Effector CD4-positive, alpha-beta T cell (primary cell): Measurements from ENCODE around the gene FIG4.
"Not testable (repeated sequence)": the region's sequence is repeated elsewhere in the genome, so short reads cannot be mapped to it uniquely, and the experiment has no call there.

Experiments
- DNase-seq: peaks from one replicate; pipeline ENCODE4 v3.0.0-alpha.2; 2020

Gene FIG4

DNA sequence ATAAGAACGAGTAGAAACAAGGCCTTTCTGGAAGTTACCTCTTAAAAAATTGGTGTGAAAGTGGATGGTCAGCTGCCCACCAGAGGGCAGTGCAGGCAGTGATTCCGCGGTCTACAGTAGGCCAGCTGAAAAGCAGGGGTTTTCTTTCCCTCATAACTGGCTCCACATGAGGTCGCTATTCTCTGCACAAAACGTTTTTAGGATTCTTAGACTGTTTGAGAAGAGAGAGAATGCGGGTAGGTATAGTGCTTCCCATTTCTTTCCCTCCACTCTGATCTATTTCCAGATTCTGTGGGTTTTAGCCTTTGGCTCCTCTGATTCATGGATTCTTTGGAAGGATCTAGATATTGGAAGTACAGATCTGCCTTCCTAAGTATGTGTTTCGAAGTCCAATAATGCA is 14.2 kb downstream of the FIG4 start:
- peak; percentile 52 for DNase-seq

DNA sequence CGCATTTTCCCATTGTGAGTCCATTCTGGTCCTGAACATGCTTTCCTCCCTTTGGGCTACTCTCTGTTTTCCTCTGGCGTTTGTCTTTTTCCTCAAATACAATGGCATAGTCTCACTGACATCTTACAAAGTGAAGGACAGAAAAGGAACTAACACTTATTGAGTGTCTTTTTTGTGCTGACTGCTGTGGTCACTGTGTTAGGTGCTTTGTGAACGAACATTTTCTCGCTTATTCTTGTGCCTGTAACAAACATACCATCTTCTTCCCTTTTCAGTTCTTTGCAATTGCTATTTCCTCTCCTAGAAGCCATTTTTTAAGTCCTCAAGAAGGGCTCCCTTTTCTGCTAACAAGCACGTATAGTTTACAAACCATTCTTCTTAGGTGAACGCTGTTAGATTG is 15.4 kb downstream of the FIG4 start:
- DNase-seq = no peak

DNA sequence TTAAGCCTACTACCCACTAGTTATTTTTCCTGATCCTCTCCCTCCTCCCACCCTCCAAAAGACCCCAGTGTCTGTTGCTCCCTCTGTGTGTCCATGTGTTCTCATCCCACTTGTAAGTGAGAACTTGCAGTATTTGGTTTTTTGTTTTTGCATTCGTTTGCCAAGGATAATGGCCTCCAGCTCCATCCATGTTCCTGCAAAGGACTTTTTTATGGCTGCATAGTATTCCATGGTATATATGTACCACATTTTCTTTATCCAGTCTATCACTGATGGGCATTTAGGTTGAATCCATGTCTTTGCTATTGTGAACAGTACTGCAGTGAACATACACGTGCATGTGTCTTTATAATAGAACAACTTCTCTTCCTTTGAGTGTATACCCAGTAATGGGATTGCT is 17.0 kb downstream of the FIG4 start:
- not testable (repeated sequence) for DNase-seq

DNA sequence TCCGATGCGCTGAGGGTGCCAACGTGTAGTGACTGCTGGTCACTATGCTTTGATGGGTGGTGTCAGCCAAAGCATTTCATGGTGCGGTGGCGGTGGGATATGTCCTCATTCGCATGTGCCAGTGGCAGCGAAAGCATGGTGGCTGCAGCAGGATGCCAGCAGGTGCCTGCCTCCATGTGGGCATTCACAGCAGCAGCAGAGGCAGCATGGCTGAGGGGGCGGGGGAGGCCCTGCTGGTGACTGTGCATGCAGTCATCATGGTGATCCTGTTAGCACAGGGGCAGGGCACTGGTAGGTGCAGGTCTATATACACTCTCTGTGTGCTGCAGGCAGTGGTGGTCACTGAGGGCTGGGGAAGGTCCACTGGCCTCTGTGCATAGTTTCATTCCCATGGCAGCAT is 22.0 kb downstream of the FIG4 start:
- DNase-seq = no peak

DNA sequence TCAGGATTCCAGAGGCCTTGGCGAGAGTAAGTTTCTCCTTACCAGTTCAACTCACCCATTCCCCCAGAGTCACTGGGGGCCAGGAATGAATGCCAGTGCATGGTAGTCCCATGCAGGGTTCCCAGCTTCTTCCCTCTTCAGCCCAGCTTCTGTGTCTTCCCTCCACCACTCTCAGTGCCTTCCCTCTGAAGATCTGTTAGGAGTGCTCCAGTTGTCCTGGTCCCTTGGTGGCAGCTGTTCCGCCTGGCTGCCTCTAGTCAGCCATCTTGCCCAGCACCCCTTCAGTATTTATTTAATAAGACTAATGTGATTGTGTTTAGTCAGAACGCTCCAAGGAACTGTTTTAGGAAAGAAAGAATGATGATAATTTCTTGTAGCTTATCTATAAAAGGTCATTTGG is 23.1 kb downstream of the FIG4 start:
- no peak for DNase-seq

DNA sequence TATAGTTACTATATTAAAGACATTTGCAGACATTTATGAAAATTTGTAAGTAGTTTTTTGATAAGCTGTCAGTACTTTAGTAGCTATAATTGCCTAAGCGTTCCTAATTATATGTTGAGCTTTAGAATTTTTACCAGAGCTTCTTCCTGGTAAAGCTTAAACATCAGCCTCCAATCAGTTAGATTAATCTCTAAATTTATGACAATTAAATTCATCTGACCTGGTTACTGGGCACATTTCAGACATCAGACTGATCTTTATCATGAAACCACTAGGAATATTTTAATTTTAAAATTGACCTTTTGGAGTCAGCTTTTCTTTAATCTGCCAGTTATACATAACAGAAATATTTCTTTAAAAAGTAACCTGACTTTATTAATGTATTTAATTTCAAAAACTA is 23.5 kb downstream of the FIG4 start:
- no peak for DNase-seq

DNA sequence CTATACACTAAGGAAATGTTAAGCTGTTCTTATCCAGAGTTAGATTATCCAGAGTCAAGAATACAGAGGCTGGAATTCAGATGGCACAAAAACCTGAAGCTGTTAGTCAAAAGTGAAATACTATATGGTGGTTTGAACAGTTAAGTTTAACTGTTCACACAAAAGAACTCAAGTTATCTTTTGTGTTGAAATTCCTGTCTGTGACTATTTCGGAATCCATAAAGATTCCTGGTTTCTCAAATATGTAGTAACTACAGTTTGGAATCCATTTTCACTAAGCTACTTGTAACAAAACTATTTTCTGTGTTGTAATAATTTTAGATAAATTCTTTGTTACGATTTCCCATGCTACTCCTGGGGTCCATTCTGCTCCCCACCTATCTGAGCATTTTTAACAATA is 24.5 kb downstream of the FIG4 start:
- DNase-seq = no peak

DNA sequence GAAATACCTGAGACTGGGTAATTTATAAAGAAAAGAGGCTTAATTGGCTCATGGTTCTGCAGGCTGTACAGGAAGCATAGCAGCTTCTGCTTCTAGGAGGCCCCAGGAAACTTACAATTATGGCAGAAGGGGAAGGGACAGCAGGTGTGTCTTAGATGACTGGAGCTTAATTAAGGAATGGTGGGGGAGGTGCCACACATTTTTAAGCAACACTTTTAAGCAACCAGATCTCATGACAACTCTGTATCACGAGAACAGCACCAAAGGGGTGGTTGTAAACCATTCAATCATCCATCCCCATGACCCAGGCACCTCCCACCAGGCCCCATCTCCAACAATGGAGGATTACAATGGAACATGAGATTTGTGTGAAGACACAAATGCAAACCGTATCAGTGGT is 26.9 kb downstream of the FIG4 start:
- DNase-seq = no peak

DNA sequence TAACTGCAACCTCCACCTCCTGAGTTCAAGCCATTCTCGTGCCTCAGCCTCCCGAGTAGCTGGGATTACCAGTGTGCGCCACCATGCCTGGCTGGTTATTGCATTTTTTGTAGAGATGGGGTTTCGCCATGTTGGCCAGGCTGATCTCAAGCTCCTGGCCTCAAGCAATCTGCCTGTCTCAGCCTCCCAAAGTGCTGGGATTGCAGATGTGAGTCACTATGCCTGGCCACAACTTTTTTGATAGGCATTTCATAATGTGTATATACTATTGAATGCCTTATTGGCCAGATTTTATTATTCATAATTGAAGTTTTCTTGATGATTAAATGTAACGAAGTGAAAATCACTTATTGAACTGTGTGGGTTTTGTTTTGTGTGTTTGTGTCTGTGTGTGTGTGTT is 27.9 kb downstream of the FIG4 start:
- no peak for DNase-seq

DNA sequence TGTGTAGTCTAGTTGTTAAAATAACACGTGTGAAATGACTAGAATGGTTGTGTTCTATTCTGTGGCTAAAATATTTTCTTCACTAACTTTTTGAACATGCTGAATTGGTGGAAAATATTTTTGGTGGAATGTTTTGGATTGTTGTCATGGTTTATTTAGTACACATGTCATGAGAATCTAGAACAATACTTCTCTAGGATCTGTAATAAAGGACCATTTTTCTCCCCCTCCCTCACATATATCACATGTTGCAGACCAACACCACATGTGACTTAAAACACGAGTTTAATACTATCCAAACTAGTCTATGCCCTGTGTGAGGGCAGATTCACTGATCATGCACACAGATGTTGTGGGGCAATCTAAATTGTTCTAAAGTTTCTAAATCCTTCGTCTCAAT is 29.2 kb downstream of the FIG4 start:
- DNase-seq = no peak

DNA sequence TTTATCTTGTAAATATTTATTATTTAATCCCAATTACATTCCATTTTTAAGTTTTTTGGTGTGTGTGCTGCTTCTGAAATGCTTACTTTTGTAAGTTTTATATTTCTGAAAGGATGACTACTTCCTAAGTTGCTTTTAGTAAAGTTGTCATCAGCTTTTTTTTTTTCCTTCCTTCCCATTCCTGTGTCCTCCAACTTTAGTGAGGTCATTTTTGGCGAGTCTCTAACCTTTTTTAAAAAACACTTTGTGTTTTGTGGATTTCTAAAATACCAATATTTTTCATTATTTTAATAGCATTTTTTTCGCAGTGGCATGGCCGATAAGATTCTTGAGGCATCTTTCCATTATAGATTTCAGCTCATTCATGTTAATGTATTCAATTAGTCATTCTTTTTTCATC is 30.9 kb downstream of the FIG4 start:
- DNase-seq = no peak

DNA sequence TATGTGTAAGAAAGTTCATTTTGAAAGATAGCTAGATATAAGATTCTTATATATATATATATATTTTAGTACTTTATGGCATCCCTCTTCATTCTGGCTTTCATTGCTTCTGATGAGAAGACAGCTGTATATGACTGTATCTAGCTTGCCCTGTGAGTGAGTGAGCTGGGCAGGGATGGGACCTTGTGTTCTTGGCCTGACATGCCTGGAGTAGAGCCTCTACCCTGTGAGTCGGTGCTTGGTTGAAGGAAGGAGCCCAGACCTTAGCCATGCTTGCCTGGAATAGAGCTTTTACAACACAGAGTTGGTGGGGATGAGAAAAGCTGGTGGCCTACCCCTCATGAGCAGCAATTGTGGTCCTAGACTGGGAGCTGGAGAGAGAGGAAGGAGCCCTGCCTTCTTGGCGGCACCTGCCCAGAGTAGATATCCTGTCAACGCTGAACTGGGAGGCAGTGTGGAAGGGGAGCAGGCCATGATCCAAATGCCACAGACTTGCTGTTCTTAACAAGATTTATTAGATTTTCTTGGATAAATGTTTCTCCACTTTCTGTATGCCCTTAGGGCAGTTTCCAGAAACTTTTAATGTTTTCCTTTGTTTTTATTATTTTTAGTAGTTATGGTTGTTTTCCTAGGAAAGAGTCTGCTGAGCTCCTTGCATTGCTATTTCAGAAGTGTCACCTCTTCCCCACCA is 31.6 kb downstream of the FIG4 start:
- no peak for DNase-seq

DNA sequence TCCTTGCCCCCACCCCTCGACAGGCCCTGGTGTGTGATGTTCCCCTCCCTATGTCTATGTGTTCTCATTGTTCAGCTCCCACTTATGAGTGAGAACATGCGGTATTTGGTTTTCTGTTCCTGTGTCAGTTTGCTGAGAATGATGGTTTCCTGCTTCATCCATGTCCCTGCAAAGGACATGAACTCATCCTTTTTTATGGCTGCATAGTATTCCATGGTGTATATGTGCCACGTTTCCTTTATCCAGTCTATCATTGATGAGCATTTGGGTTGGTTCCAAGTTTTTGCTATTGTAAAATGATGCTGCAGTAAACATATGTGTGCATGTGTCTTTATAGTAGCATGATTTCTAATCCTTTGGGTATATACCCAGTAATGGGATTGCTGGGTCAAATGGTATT is 34.2 kb downstream of the FIG4 start:
- not testable (repeated sequence) for DNase-seq

DNA sequence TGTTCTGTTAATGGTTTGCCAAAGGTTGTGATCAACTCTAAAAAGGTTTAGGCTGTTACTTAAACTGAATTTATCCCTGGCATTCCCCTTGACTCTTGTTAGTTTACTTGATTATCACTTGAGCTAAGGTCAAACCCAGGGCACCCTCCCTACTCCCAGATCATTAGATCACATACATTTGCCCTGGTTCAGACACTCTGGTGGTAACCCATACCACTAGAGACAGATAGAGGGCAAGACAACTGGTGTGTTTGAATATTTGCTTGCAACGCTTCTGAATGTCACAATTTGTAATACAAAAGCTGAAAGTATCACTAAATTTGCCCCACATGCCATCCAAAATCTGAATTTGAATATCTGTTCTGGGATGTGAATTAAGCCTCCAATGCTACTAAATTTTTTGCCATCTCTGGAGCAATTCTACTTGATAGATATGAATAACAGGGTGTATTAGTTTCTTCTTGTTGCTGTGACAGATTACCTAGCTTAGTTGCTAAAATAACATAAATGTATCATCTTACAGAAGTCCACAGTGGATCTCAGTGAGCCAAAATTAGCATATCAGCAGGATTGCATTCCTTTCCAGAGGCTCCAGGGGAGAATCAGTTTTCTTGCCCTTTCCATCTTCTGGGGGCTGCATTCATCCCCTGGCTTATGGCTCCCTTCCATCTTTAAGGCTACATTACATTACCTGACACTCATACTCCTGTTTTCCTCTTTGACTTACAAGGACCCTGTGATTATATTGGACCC is 45.4 kb downstream of the FIG4 start:
- no peak for DNase-seq

DNA sequence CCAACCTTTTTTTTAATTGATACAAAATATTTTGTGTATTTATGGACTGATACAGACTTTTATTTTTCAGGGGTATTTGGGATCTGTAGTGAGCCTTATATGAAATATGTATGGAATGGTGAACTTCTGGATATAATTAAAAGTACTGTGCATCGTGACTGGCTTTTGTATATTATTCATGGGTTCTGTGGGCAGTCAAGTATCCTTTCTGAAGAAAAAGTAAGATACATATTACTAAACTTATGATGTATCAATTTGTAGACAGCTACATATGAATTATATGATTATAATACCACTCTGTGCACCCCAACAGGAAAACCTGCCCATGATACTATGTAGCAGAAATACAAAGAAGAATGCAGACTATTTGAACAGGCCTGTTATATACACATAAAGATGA is 47.2 kb downstream of the FIG4 start:
- DNase-seq = no peak

DNA sequence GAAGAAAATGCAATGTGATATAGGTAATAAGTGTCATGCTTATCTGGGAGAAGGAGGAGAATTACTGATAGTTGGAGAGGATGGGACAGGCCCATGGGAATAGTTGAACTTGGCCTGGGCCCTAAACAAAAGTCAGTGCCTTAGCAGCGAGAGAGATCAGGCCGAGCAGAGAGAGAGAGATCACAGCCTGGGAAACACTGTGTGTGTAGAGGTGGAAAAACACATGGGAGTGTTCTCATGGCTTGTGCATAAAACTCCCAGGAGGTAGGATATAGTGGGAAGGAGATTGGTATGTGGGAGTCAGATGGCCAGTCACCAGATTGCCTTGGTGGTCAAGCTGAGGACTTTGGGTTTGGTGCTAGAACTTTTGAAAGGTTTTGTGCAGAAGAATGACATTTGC is 47.6 kb downstream of the FIG4 start:
- no peak for DNase-seq

DNA sequence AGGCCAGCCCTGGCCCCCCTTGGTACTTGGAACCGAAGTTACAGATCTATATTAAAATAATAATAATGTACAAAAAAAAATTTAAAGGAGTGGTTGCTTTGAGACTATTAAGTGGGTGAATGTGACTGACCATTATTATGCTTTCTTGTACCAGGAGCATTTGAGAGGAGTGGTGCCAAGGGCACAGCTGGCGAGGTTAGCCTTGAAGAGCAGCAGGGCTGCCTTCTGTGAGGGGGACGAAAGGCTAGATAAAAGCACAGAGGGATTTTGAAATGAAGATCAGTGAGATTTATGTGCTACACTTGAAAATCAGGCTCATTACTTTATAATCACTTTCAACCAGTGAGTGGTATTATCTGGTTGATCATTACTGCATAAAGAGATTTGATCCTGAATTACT is 48.6 kb downstream of the FIG4 start:
- DNase-seq = no peak

DNA sequence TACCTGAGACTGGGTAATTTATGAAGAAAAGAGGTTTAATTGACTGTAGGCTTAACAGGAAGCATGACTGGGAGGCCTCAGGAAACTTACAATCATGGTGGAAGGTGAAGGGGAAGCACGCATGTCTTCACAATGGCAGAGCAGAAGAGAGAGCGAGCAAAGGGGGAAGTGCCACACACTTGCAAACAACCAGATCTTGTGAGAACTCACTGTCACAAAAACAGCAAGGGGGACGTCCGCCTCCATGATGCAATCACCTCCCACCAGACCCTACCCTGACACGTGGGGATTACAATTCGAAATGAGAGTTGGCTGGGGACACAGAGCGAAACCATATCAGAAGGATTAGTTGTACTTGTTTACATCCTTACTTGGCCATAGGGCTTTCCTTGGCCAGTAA is 49.7 kb downstream of the FIG4 start:
- DNase-seq = no peak

DNA sequence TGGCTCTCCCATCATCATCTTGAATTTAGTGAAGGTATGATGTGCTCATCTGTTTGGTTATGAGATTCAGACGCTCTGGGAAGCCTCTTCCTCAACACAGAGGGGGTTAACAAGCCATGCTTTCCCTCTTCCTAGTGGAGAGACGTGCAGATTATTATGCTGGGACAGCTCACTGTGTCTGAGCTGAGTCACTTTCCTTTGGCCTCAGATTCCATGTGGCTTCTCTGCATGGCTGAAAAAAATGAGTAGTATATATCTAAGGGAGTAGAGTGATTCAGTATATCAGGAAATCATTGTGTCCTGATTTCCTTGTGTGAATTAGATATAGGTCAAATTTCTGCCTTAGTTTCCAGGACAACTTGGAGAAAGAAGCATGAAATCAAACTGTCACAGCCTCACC is 52.6 kb downstream of the FIG4 start:
- no peak for DNase-seq

DNA sequence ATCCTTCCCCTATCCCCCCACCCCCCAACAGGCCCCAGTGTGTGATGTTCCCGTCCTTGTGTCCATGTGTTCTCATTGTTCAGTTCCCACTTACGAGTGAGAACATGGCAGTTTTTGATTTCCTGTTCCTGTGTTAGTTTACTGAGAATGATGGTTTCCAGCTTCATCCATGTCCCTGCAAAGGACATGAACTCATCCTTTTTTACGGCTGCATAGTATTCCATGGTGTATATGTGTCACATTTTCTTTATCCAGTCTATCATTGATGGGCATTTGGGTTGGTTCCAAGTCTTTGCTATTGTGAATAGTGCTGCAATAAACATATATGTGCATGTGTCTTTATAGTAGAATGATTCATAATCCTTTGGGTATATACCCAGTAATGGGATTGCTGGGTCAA is 53.7 kb downstream of the FIG4 start:
- not testable (repeated sequence) for DNase-seq

DNA sequence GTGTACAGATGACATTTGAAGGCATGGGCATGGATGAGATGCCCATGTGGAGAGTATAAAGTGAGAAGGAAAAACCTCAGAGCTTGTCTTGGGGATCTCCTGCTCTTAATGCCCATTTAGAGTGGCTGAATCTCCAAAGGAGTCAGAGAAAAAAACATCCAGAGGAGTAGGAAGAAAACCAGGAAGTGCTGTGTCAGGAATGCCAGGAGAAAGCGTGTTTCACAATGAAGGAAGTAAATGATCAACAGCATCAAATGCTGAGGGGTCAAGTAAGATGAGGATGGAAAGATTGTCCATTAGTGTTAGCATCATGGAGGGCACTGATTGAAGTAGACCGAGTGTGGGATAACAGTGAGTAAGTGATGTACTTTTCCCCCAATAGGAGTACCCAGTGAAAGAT is 56.1 kb downstream of the FIG4 start:
- DNase-seq = no peak

DNA sequence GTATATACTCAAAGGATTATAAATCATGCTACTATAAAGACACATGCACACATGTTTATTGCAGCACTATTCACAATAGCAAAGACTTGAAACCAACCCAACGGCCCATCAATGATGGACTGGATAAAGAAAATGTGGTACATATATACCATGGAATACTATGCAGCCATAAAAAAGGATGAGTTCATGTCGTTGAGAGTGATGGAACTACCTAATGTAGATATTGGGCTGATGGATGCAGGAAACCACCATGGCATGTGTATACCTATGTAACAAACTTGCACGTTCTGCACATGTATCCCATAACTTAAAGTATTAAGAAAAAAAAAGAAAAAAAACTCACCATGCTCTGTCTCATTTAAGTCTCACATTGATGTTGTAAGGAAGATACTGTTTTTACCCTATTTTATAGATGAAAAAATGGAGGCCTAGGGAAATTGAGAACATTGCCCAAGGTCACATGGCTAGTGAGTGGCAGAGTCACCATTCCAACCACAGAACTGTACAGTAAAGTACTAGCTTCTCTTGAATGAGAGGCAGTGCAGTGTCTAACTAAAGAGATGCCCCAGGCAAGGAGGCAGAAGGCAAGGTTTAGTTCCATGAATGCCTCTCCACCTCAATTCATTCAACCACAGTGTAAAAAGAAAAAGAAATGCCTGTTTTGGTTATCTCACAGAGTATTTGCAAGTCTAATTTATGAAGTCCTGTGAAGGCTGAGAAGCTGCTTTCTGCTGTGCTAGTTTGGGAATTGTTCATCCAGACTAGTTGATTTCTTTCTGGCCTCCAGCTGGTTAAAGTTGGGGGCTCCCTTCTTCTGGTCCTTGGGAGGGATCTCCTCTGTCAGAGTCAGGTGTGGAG is 68.2 kb downstream of the FIG4 start:
- DNase-seq = no peak

DNA sequence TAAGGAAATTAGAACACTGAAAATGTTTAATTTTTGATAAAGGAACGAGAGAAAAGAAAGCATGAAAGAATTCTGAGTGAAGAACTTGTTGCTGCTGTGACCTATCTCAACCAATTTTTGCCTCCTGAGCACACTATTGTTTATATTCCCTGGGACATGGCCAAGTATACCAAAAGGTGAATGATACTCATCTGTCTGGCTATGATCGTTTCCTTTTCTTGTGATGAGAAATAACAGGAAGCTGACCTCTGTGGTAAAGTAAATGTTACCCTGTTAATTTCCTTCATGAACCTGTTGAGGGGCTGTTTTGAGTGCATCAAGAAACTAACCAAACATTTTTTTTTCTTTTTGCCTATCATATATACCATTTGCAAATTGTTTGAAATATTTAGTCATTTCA is 69.1 kb downstream of the FIG4 start:
- DNase-seq = no peak

DNA sequence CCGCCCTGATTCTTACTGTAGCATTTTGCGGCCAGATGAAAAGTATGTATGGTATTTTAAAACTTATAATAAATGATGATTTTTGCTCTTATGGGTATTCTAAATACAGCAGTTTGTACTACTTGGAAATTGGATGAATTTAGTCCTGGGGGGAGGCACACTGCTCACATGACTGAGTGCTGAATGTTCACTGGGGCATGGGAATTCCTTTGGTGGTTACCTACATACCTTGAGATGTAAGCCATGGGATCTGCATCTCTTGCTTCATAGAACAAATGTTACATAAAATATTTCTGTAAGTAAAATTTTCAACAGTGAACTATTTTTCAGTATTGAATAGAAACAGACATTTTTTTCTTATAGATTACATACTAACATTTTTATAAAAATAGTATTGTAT is 71.1 kb downstream of the FIG4 start:
- no peak for DNase-seq
